GM19438 (cell line): ENCODE data around the gene TMEM72.

Experiments
- ATAC-seq: cut with Tn5 transposase; IDR thresholded peaks from one replicate; pipeline ENCODE4 v1.9.1; 2021; ENCODE audit warnings: low read depth; ENCODE audit not compliant: unreplicated experiment

TMEM72 gene

DNA sequence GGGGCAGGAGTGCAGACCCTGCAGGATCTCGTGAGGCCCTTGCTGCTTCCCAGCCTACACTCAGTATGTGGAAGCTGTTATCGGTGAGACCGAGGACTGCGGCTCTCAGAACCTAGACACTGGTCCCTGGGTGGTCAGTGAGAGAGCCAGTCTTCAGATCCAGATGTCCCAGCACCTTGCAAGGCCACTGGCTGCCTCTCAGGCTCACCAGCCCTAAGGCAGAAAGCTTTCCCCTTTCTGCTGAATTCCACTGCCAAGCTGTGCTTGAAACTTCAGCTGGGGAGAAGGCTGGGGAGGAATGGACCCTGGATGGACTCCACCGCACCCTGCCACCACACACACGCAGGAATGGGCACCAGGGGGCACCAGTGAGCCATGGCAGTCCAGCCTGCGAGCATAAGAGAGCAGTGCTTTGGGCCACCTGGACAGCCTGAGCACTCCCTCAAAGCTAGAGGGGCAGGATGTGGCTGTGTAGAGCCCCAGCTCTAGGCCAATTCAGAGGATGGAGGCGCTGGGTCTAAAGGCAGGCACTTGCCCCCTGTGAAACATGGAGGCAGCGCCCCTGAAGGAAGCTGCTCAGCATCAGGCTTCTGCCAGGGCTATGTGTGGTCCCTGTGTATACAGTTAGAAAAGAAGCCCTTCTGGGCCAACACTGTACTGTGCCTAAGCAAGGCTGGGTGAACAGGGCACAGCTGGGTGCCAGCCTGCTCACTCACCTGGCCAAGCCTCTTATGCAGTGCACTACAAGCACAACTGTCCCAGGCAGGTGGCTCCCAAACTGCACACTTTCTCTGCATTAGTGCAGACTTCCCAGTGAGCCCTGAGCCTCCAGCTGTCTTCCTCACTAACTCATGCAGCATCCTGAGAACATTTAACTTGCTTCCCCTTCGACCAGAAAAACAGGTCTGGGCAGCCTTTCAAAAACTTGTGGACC is 21.6 kb downstream of the TMEM72 start:
- ATAC-seq: peak; percentile 96

DNA sequence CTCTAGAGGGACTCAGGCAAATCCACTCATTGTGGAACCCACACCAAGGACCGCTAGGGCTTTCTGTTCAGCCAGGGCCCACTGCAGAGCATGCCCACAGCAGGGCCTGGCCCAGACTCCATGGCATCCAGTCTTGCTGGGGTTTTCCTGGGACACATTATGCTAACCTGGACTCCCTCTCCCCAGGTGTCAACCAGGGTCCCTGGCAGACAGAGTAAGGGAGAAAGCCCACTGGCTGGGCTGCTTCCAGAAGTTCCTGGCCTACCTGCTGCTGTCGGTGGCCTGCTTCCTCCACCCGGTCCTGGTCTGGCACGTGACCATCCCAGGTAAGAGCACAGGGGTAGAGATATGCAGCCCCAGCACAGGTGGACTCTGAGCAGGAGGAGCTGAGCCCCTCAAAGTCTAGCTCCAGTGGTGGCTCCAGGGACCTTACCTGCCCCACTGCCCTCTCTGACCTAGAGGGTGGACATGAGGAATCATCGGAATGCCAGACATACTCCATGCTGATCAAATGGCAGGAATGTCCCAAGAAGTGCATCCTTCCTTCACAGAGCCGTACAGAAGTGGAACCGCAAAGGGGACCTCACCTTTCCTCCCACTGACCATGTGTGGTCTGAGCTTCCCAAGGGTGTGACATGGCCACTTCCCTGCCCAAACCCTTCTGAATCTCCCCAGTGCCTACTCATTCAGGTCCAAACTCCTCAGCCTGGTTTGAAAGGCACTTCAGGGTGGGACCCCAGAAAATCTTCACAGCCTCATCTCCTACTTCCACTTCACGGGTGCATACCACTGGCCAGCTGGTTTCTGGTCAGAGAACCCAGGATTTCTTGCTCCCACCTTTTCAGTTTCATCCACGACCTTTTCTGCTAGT is 22.5 kb downstream of the TMEM72 start:
- no peak for ATAC-seq

DNA sequence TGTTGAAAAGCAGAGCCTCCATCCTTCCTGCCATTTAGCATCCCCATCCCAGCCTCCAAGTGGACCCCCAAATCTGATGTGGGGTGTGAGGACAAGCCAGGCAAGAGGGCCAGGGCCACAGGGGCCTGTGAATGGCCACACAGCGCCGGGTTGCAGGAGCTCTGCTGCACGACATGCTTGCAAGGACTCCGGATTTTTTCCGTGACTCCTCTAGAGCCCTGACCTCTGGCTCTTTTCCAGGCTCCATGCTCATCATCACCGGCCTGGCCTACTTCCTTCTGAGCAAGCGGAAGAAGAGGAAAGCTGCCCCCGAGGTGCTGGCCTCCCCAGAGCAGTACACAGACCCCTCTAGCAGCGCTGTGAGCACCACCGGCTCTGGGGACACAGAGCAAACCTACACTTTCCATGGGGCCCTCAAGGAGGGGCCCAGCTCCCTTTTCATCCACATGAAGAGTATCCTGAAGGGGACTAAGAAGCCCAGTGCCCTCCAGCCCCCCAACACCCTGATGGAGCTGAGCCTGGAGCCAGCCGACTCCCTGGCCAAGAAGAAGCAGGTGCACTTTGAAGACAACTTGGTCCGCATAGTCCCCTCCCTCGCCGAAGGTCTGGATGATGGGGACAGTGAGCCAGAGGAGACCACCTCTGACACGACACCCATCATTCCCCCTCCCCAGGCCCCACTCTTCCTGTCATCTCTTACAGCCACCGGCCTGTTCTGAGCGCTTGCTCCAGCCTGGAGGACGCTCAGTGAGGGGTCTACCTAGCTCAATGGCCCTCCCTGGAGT is 23.5 kb downstream of the TMEM72 start:
- ATAC-seq: no peak

DNA sequence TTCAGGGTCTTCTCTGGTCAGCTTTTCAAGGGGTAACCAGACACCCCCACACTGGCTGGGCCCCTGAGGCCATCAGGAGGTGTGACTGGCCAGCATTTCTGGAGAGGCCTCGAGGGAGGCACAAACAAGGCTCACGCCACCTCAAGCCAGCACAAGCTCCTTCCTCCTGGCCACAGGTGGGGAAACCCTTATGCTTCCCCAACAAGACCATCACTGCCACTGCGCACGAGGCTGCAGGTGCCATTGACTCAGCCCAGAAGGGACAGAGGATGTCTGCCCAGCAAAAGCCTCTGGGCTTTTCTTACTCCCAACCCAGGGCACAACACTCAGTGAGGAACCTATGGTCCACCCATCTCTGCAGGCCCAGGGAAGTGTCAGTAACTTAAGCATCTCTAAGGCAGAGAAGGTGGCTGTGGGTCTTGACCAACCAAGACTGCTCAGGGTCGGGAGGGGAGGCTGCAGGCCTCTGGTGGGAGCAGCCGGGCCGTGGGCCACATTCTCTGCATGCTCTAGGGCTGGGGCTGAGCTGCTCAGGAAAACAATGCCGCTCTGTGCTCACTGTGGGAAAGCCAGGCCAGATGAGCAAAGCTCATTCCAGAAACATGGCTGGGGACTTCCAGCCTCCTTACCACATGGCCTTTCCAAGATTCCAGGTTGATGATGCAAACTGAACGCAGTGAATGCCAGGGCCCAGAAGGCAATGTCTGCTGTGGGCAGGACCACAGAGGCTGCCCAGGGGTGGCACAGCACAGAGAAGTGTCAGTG is 24.2 kb downstream of the TMEM72 start:
- no peak for ATAC-seq

DNA sequence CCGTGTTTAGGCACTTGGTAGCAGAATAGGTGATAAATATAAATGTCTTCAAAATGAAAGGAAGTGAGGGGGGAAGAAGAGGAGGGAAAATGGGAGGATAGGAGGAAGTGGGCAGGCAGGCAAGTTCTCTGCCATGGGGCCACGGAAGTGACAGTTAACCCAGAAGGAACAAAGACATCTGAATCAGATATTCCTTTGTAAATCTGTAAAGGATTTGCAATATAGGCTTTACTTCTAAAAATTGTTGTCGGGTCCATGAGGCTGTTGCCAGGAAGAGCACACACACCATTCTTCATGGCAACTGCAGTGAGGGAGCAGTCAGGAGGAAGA is 24.8 kb downstream of the TMEM72 start:
- ATAC-seq: no peak

DNA sequence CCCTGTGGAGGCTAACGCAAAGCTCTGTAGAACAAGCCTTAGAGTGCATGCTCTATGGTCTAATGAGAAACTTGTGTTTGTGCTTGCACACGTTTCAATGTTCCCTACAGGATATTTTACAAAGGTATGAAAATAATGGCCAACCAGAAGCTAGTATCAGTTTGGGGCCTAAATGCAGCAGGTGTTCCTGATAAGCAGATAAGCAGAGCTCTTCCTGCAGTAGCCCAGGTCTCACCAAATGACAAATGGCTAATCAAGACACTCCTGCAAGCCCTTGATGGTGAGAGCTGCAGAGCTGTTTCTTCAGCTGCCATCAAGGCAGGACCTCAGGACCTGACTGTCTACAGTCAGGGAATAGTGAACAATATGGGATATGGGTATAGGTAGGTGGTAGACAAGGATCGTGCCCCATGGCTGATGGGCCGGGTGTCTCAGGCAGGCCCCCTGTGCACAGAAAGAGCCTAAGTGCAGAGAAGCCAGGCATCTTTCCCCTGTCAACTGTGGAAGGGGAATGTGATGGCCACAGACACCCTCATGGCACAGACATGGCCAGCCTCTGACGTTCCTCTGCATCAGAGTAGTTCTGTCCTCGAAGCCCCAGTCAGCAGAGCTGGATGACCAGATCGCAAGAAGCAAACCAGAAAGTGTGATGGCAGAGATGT is 25.3 kb downstream of the TMEM72 start:
- ATAC-seq: no peak

DNA sequence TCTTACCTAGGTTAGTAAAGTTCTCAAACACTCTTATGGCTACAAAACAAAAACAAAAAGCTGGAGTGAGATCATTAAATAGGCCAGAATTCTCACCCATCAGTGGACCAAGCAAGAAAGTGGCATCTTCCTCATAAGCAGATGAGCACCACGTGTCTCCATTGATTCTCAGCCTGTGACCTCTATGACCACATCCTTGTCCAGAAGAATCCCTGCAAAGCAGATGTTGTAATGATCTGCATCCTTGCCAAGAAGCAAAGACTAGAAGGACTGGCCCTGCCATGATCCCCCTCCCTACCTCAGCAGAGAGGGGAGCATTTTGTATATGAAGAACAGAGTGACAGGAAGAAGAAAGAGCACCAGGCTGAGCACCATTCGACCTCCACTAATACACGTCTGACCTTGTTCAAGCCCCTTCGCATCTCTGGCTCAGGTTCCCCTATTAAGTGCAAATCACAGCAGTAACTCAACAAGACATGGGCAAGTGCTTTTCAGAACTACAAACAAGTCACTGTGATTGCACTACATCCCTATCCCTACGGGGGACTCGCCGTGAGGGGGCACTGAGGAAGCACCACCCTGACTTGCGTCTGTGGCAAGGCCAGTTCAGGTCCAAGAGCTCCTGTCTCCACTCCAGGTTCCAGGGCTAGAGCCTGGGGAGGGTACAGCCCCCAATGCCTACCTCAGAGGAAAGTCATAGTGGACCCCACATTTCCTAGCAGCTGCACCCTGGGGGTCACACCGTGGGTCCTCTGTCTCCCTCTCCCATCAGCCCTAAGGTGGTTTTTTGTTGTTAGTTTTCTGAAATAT is 26.3 kb downstream of the TMEM72 start:
- no peak for ATAC-seq

DNA sequence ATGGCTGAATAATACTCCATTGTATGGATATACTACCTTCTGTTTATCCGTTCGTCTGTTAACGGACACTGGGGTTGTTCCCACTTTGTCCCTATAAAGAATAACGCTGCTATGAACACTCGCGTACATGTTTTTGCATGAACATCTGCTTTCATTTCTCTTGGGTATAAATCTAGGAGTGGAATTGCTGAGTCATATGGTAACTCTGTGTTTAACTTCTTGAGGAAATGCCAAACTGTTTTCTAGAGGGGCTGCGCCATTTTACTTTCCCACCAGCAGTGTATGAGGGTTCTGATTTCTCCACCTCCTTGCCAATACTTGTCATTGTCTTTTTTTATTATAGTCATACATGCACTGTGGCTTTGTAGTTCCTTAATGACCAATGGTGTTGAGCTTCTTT is 27.8 kb downstream of the TMEM72 start:
- no peak for ATAC-seq

DNA sequence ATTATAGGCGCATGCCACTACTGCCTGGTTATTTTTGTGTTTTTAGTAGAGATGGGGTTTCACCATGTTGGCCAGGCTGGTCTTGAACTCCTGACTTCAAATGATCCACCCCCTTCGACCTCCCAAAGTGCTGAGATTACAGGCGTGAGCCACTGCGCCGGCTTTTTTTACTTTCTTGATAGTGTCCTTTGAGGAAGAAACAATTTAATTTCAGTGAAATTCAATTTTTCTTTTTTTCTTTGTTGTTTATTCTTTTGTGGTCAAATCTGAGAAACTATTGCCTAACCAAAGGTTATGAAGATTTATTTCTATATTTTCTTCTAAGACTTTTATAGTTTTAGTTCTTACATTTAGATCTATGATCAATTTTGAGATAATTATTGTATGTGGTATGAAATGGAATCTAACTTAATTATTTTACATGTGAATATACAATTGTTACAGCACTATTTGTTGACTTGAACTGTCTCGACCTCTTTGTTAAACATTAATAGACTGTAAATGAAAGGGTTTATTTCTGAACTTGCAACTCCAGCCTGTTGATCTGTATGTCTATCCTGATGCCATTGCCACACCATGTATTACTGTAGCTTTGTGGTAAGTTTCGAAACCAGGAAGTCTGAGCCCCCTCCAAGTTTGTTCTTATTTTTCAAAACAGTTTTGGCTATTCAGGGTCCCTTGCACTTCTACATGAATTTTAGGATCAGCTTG is 28.7 kb downstream of the TMEM72 start:
- ATAC-seq: no peak

DNA sequence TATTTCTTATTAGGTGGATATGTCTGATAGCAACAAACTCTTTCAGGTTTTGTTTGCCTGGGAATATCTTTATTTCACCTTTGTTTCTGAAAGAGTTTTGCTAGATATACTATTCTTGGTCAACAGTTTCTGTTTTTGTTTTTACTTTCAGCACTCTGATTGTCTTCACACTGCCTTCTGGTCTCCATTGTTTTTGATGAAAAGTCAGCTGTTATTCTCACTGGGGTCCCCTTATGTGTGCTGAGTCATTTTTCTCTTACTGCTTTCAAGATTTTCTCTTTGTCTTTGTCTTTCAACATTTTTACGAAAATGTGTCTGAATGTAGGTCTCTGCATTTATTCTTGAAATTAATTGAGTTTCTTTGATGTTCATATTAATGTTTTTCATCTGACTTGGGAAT is 33.2 kb downstream of the TMEM72 start:
- ATAC-seq: no peak

DNA sequence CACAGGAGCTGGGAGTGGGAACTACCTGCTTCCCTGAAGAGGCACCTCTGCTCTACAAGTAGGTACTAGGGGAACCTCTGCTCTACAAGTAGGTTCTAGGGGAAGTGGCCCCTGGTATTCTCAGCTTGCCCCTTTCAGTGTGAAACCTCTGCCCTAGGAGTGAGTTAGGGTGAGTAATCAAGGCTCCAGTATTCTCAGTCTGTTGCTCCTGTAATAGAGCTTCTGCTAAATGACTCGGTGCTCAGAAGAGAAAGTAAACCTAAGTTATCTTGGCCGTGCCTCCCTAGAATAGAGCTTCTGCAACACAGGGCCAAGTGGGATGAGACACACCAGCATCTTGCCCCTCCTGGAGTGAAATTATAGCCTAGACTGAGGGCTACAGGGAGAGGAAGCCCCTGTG is 35.1 kb downstream of the TMEM72 start:
- ATAC-seq: no peak

DNA sequence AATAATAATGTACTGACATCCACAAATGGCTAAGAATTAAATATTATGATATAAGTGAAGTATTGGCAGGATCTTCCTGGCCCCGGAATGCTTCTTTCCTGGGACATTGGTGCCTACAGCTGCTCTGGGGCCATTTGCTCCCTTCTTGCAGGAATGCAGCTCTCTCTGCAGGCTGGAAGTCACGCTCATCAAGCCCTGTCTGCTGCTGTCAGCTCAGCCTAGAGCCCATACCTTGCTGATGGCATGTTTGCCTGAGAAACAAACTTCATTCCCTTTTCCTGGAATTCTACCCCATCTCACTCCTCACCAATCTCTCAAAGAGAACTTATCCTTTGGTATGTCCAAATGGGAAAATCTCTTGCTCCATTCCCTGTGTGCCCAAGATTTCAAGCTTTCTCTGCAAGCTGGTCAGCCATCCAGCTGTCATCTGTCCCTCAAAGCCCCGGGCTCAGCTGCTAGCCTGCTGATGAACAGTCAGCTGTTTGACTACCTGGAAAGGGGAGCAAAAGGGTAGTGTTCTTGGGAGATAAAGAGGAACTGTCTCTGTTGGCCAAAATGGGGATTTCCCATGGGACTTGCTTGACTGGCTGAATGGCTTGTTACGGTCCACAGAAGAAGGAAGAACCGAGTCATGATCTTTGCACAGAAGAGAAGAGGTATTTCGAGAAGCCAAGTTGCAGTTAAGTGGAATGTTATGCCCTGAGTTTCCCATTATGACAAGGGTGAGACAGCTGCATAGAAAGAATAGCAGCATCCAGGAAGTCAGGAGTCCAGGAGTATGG is 36.4 kb downstream of the TMEM72 start:
- ATAC-seq: peak; percentile 54

DNA sequence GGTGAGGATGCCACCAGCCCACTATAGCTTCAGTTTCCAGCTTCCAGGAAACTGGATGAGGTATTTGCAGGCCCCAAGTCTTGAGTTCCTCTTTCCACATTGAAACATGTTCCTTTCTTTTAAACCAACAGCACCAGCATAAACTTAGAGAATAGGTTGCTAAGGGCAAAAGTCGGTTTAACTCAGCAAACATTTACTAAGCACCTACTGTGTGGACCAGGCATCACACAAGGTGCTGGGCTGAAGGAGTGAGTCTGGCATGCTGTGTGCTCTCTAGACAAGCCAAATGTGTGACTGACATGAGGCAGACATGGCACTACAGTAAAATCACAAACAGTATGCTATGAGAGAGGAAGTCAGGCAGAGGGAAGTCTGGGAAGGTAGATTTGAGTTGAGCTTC is 37.5 kb downstream of the TMEM72 start:
- no peak for ATAC-seq

DNA sequence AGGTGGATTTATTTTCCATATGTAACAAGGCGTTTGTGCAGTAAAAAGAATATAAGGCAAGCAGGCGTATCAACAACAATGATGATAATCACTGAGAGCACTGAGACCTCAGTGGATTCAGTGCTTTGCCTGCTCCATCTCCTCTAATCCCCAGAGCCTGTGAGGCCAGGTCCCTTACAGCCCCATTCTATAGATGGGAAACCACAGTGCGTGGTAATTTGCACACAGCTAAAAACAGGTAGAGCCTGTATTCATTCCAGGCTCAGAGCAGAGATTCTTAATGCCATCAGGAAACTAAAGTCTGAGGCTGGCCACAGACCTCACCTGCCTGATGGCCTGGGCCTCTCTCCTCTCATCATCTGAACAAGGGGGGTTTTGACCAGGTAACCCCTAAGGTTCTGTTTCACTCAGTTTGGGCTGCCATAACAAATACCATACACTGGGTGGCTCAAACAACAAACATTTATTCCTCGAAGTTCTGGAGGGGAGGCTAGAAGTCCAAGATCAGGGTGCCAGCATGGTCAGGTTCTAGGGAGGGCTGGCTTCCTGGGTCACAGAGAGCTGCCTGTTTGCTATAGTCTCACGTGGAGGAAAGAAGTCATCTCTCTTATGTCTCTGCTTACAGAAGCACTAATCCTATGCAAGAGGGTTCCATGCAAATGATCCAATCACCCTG is 38.1 kb downstream of the TMEM72 start:
- no peak for ATAC-seq

DNA sequence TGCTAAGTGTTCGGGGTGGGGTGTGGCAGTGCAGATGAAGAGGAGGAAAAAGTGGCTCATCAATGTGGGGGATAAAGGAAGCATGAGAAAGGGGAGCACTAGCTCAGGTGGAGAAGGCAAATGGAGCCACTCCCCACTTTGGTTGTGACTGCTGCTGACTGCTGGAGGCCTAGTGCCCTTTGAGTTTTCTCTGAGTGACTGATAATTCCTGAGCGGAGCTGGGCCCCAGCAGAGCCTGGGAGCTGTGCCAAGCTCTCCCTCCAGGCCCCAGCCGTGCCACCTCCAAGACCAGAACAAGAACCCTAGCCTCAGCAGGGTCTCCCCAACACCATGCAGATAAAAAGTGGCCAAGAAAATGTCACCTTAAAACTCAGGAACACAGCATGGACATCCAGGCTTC is 38.8 kb downstream of the TMEM72 start:
- no peak for ATAC-seq

DNA sequence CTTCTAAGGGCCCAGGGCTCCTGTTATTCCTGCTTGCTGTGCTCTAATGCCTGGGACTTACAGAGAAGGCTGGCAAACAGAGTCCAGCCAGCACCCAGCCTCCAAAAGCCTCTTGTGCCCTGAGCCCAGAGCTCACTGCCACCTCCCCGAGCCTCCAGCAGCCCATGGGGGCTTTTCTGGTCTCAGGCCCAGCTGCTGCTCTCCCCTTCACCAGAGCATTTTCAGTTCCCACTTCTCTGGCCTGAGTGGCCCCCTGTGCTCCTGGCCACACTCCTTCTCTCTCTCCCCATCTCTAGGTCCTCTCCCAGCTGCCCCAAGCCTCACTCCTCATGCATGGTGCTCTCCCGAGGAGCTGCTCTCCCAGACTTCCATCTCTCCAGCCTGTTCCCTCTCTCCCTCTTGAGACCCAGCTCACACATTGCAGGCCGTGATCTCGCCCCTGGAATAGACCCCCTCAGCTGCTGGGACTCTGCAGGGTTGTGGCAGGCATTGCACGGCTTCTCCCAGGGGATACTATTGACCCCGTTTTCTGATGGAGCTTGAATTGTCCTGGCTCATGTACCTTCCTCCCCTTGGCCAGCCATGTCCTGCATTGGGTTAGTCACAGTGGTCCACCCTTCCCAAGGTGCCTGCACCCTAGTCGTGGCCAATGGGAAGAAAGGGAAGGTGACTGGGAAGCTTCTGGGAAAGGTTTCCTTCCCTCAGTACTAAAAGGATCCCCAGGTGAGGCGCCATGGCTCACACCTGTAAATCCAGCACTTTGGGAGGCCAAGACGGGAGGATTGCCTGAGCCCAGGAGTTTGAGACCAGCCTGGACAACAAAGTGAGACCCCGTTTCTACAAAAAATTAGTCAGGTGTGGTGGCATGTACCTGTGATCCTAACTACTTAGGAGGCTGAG is 39.4 kb downstream of the TMEM72 start:
- ATAC-seq: no peak
